GM19043 (cell line): ENCODE results near the gene C1orf198.

Experiments
- ATAC-seq: cut with Tn5 transposase; IDR thresholded peaks from one replicate; pipeline ENCODE4 v1.9.1; 2021; ENCODE audit warnings: low read depth; ENCODE audit not compliant: unreplicated experiment

The C1orf198 gene

DNA sequence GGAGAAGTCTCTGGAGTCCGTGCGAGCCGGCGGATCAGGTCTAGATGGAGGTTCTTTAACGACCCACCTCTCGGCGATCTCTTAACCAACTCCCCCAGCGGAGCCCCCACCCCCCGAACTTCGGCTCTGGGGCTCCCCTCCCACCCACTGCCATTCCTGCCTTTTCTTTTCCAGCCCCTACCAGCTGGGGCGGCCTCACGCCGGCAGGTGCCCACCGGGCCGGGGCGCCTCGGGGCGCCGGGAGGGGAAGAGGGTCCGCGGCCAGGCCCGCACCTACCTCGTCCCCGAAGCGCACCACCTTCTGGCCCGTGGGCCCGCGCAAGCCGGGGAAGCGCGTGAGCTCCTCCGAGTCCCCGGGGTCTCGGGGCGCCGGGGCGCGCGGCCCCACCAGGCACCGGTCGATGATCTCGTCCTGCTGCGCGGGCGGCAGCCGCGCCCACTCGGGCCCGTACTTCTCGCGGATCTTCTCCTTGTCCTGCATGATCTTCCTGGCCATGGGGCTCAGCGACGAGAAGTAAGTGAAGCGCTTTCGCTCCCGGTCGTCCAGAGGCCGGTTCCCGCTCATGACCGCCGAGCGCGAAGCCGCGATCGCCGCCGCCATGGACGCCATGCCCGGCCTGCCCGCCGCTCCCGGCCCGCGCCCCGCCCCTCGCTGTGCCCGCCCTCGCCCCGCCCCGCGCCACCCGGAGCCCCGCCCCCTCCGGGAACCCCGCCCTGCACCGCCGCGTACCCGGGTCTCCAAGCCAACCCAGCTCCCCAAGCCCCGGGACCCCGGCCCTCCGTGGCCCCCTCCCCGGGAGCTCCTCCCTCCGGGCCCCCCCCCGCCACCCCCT is at the start of gene C1orf198:
C1orf198 (minus strand) TSS at position 619 of the 833 bp plus-strand sequence; CDS start at position 610, 9 bp downstream.
- peak; percentile 73 for ATAC-seq

GRCh38 chr1:230917284-230918135 is 49.2 kb upstream of the C1orf198 start:
- peak; percentile 72 for ATAC-seq

DNA sequence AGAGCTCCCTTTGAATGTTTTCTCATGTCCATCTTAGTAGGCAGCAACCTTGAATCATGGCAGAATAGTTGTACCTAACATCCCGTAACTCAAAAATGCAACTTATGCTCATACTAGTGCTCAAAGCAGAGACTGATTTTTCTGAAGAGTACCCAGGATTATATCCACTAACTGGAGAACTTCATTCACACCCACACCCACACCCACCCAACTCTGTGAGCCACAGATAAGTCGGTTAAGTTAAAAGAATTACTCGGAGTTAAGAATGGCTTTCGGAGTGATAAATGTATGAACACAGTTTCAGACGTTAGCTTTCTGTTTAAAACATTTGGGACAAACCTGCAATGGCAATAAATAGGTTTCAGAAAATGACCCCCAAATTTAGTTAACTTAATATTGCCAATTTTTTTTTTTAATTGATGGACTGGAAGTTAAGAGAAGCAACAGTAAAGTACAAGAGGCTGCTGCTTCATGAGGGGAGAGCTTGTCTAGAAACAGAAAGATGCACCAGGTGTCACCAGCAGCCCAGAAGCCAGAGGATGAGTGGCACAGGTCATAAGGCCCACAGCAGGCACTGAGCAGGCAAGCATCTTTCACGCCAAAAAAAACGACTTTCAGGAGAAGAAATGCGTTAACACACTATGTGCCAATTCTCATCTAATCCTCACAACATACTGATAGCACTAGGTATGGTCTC is 48.4 kb upstream of the C1orf198 start:
- ATAC-seq: no peak

- no peak for ATAC-seq
Observed at GRCh38 chr1:230915078-230915477, 46.8 kb upstream of the C1orf198 start.

DNA sequence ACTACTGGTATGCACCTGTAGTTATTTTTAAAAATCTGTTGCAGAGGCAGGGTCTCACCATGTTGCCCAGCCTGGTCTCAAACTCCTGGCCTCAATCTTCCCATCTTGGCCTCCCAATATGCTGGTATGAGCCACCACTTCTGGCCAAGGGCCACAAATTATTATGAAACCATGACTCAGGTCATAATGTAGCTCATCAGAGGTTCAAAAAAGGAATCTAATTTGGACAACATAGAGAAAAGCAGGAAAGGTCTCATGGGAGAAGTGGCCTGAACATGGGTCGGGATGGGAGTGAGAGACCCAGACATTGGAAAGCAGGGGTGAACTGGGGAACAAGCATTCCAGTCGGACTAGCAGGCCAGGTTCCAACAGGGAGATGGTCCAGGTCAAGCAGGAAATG is 45.2 kb upstream of the C1orf198 start:
- ATAC-seq: no peak

GRCh38 chr1:230910755-230911117 is 42.4 kb upstream of the C1orf198 start:
- no peak for ATAC-seq

GRCh38 chr1:230909974-230910754 is 41.8 kb upstream of the C1orf198 start:
- no peak for ATAC-seq

GRCh38 chr1:230907472-230908205 is 39.3 kb upstream of the C1orf198 start:
- no peak for ATAC-seq

DNA sequence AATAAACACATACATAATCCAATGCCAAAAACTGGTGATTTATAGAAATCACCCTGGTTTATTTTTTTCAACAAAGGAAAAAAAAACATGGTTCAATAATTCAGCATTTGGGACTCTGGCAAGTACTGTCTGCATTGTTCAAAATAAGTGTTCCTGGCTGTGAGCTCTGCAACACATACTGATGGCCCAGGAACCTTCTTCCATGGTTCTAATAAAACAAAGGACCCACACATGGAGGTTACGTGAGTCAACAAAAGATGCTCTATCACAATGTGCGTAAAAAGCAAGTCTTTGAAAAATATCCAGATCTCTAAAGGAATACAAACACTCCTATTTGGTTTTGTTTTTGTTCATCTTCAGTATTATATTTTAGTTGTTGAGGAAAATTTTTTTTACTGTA is 37.9 kb upstream of the C1orf198 start:
- no peak for ATAC-seq

DNA sequence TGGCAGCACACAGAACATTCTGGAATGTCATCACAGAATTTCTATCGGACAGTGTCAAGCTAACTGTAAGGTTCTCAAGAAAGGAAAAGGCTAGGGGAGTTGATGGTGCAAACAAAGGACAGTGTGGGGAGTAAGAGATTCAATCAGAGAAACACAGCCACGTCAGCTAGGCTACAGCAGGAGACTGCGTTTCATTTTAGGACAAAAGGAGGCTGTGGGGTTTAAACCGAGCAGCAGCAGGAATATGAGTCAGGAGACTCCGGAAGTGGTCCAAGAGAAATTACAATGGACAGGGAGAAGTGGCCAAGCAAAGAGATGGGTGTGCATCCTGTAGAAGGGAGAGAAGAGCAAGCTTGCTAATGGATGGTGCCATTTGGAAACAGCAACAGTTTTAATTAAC is 37.4 kb upstream of the C1orf198 start:
- ATAC-seq: no peak

DNA sequence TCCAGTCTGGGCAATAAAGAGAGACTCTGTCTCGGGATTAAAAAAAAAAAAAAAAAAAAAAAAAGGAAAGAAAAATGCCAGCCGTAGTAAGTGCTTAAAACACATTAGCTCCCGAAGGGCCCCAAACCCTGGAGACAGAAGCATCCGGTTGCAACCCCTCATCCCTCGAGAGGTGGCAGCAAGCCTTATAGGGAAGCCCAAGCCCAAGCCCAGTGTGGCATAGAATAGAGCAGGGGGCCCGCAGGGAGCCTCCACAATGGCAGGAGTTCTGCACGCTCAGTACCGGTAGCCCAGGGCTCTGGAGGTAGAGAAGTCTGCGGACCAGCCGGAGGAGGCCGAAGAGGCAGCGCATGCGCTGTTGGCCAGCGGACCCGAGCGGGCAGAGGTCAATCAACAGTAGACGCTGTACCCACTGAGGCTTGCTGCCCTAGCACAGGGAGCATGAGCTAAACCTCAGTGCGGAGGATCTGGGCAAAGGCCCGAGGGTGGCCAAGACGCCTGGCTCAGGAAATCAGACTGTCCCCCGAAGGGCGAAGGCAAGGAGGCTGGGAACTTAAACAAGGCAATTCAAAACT is 34.1 kb upstream of the C1orf198 start:
- no peak for ATAC-seq

DNA sequence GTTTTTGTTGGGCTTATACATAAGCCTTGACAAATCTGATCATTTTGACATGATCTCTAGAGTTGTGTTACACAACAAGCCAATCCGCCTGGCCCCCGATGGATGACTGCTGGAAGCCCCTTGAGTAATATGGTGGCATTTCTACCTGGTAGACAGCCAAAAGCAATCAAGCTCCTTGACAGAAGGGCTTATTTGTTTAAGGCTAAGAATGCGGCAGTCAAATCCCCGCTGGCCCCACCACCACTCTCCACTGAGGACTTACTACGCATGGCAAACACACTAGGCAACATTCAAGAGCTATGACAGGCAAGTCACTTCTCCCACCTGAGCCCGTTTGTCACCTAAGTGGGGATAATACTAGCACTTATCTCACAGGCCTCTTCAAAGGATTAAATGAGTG is 33.4 kb upstream of the C1orf198 start:
- ATAC-seq: no peak

GRCh38 chr1:230900984-230901383 is 32.7 kb upstream of the C1orf198 start:
- ATAC-seq: no peak

GRCh38 chr1:230899841-230900251 is 31.5 kb upstream of the C1orf198 start:
- no peak for ATAC-seq

DNA sequence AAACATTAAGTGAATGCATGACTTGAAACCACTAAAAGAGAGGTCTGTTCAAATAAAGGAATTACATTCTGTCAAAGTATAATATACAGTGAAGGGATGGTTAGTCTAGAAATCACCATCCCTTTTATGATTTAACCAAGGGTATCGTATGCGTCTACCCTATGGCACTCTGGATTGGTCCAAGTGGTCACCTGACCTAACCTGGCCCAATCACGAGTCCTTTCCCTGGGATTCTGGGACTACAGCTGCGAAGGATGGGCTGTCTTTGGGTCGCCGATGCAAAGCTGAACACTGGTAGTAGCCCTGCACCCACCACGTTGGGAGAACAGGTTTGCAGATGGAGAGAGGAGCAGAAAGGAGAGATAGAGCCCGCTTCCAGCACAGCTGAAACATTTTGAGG is 30.4 kb upstream of the C1orf198 start:
- no peak for ATAC-seq

- ATAC-seq: no peak
Observed at GRCh38 chr1:230898144-230898543, 29.8 kb upstream of the C1orf198 start.

DNA sequence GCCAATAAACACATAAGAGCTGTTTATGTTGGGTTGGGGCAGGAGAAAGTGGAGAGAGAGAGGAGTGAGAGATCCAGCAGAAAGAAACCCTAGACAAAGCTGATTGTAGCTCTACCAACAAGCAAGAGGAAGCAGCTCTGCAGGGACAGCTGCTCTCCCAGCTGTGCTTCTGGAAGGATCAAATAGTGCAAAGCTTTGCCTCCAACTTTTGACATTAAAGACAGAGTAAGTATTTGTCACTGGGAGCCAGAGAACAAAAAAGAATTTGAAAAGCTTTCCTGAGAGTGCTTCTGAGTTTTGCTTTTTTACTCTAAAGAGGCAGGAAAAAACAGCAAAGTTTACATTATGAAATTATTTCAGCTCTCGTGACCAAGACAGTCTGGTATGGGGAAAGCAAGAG is 28.5 kb upstream of the C1orf198 start:
- ATAC-seq: no peak

- ATAC-seq: no peak
Observed at GRCh38 chr1:230895452-230895851, 27.1 kb upstream of the C1orf198 start.

- no peak for ATAC-seq
Observed at GRCh38 chr1:230894664-230895063, 26.3 kb upstream of the C1orf198 start.
